Spleen (tissue), 11 donors: Measurements from ENCODE around the gene NMUR1. TPM values are rescaled to one million over a fixed set of nuclear protein-coding genes. Genes with fewer than 3 reads are reported as not detected.

Experiments used
- DNase-seq: peaks from one replicate; pipeline ENCODE4 v3.0.0-alpha.2; 2020
- H3K27ac ChIP-seq, 8 donors: fragments of 200-600 bp; sonication (generic) in 7 of 8; 1 replicate in 4 of 8; 2 replicates in 4 of 8; pipeline versions ENCODE4 v1.5.0 to v1.8.0; 2016 to 2021; ENCODE audit warnings: inconsistent platforms in 4 of 8, mild to moderate bottlenecking in 4 of 8, moderate library complexity in 1 of 8
- H3K27me3 ChIP-seq, 7 donors: fragments of 200-600 bp; sonication (generic) in 6 of 7; replicated peaks in 1 of 7; 1 replicate in 4 of 7; 2 replicates in 3 of 7; pipeline versions ENCODE4 v1.5.0 to v1.8.0; 2016 to 2021; ENCODE audit warnings: inconsistent platforms in 3 of 7, mild to moderate bottlenecking in 1 of 7
- H3K36me3 ChIP-seq, 6 donors: fragments of 200-600 bp; sonication (generic) in 5 of 6; 1 replicate in 4 of 6; 2 replicates in 2 of 6; pipeline versions ENCODE4 v1.5.0 to v1.8.0; 2016 to 2021; ENCODE audit warnings: inconsistent platforms in 2 of 6
- H3K4me1 ChIP-seq, 6 donors: fragments of 200-600 bp; sonication (generic) in 5 of 6; 1 replicate in 3 of 6; 2 replicates in 3 of 6; pipeline versions ENCODE4 v1.5.0 to v1.8.0; 2016 to 2021; ENCODE audit warnings: inconsistent platforms in 3 of 6
- H3K4me3 ChIP-seq, 8 donors: fragments of 200-600 bp; sonication (generic) in 7 of 8; 1 replicate in 4 of 8; 2 replicates in 4 of 8; pipeline versions ENCODE4 v1.5.0 to v1.8.0; 2016 to 2021; ENCODE audit warnings: inconsistent platforms in 4 of 8, mild to moderate bottlenecking in 4 of 8, moderate library complexity in 2 of 8
- H3K9me3 ChIP-seq, 8 donors: fragments of 200-600 bp; sonication (generic) in 7 of 8; 1 replicate in 4 of 8; 2 replicates in 4 of 8; pipeline versions ENCODE4 v1.5.0 to v1.8.0; 2016 to 2021; ENCODE audit warnings: inconsistent platforms in 4 of 8
- POLR2A ChIP-seq, 3 donors: fragments of 450-650 bp; IDR thresholded peaks; one replicate each; pipeline ENCODE4 v1.5.1; 2017; ENCODE audit warnings: antibody characterized with exemption in 3 of 3, mild to moderate bottlenecking in 1 of 3
- POLR2AphosphoS5 ChIP-seq, 3 donors: sonication (generic); formaldehyde crosslinking; IDR thresholded peaks; one replicate each; pipeline ENCODE4 v1.5.1; 2017; ENCODE audit warnings: antibody characterized with exemption in 3 of 3
- WGBS, 5 donors: extraction: QIAGEN DNeasy Blood & Tissue Kit in 3 of 5; methylation state at CpG; one replicate each; pipeline versions ENCODE4 v1.1.5 to v1.1.7; 2013 to 2018; 5-methylcytosine and 5-hydroxymethylcytosine counted together
- intact Hi-C: fragments of 100-400 bp; cut with DNase I; formaldehyde crosslinking; loops from one replicate; pipeline ENCODE4 v1.15.0; 2023; ENCODE audit warnings: low total_unique reads
- polyA plus RNA-seq, 3 donors: library from polyadenylated mRNA; stranded (reverse); fragments of 200-250 nt; gene quantifications; one replicate each; pipeline ENCODE4 v1.2.1, GENCODE V29; 2013
- total RNA-seq, 7 donors: library from RNA; depleted of rRNA in 3 of 7; stranded (reverse); fragments of >200 nt in 3 of 7; fragmentation: NEBNext Ultra II Directional in 4 of 7; extraction: Animal tissue kit (Norgen Biotek cat#: 25700) in 4 of 7; gene quantifications; one replicate each; pipeline versions ENCODE4 v1.1.0 to v1.2.1, GENCODE V29; 2016 to 2021
- TF ChIP-seq, protein P1 (sequence below), 11 experiments: fragments of 200-600 bp in 7 of 11; fragments of 450-650 bp in 4 of 11; sonication (generic) in 4 of 11; IDR thresholded peaks in 8 of 11; conservative IDR thresholded peaks in 3 of 11; 1 replicate in 7 of 11; 2 replicates in 4 of 11; pipeline versions ENCODE4 v1.4.0 to v1.8.0; 2016 to 2021; ENCODE audit warnings: antibody characterized with exemption in 11 of 11, inconsistent platforms in 4 of 11, mild to moderate bottlenecking in 1 of 11
- donor health status: healthy with polysubstance abuse.
- donor health status: DM: no; HTN: no; CAD: no; lungs with moderate emphysema.
- donor health status: DM: no; HTN: no; CAD: no.
- donor health status: Bipolar disorder and iron deficiency.
- donor health status: healthy.
- donor health status: DM: no; HTN: no; CAD: no.
- donor health status: DM: yes; HTN: yes; CAD: no.

Gene NMUR1
- total and polyA plus RNA-seq, 10 donors, result 0.32 to 6.2 (median 2.5) TPM

GRCh38 chr2:231554748-231555545 is 24.7 kb upstream of the NMUR1 start:
- H3K9me3 ChIP-seq, result peaks cover 0 to 23% (median 18%) of the 10 kb centered on the region in 8 donors
- peak; percentile 89 for DNase-seq
- intact Hi-C loops, result loop anchor here (5.0 kb wide), 1 partner anchor 38 kb away; no protein-coding TSS in a partner anchor
- peak overlapping the region in 6 of 8 donors; percentile 7 to 50 (median 23) for H3K4me3 ChIP-seq
- H3K27ac ChIP-seq, result peak overlapping the region; percentile 66 to 89 (median 80)
- 23 to 43% (median 32%) methylated on average over 13 to 14 of the region's 14 CpGs for WGBS, 5 donors
- TF ChIP-seq POLR2A (IDR thresholded peaks at IDR 0.05), result no peak
- TF ChIP-seq, protein P1, sequence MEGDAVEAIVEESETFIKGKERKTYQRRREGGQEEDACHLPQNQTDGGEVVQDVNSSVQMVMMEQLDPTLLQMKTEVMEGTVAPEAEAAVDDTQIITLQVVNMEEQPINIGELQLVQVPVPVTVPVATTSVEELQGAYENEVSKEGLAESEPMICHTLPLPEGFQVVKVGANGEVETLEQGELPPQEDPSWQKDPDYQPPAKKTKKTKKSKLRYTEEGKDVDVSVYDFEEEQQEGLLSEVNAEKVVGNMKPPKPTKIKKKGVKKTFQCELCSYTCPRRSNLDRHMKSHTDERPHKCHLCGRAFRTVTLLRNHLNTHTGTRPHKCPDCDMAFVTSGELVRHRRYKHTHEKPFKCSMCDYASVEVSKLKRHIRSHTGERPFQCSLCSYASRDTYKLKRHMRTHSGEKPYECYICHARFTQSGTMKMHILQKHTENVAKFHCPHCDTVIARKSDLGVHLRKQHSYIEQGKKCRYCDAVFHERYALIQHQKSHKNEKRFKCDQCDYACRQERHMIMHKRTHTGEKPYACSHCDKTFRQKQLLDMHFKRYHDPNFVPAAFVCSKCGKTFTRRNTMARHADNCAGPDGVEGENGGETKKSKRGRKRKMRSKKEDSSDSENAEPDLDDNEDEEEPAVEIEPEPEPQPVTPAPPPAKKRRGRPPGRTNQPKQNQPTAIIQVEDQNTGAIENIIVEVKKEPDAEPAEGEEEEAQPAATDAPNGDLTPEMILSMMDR (IDR thresholded peaks at IDR 0.05 in 8 of 11, conservative IDR thresholded peaks at IDR 0.05 in 3 of 11), result no peak
- TF ChIP-seq POLR2AphosphoS5 (IDR thresholded peaks at IDR 0.05), result peak; percentile 38 to 70 (median 70)
- H3K4me1 ChIP-seq, result peaks cover 0 to 54% (median 32%) of the 10 kb centered on the region in 6 donors
- no peaks in the 10 kb centered on the region for H3K36me3 ChIP-seq
- H3K27me3 ChIP-seq, result no peaks in the 10 kb centered on the region

- Histone ChIP-seq H3K36me3 (no peaks in the 10 kb centered on the region), H3K9me3 (peaks cover 0 to 23% (median 18%) of the 10 kb centered on the region in 8 donors), H3K4me1 (peaks cover 0 to 60% (median 34%) of the 10 kb centered on the region in 6 donors), H3K27ac (peak overlapping the region; percentile 66 to 89 (median 80)), H3K4me3 (peak overlapping the region in 6 of 8 donors; percentile 7 to 50 (median 23)), H3K27me3 (no peaks in the 10 kb centered on the region)
- DNase-seq, result no peak
- intact Hi-C loops, result no loop called here
- TF ChIP-seq POLR2A (IDR thresholded peaks at IDR 0.05), result no peak
- TF ChIP-seq, protein P1 (IDR thresholded peaks at IDR 0.05 in 8 of 11, conservative IDR thresholded peaks at IDR 0.05 in 3 of 11), result no peak
- no peak for TF ChIP-seq POLR2AphosphoS5 (IDR thresholded peaks at IDR 0.05)
- 24 to 39% (median 26%) methylated on average over 8 of the region's 8 CpGs for WGBS, 5 donors
These were observed 24.1 kb upstream of the NMUR1 start for GRCh38 chr2:231554327-231554726.

DNA sequence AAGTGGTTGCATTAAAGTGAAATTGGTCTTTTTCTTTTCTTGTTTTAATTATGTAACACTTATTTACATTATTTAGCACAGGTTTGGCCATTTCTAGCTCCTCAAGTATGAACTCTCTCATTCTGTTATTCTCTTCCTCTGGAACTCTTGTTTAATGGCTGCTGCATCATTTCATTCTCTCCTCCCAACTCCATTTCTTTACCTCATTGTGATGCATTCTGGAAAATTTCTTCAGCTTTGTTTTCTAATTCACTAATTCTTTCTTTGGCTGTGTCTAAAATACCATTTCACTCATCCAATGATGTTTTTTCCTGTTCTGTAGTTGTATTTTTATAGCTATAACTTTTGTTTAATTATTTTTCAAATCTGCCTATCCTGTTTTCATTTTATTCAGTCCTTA is 22.5 kb upstream of the NMUR1 start:
- no peak overlapping the region for H3K27ac ChIP-seq
- no peaks in the 10 kb centered on the region for H3K36me3 ChIP-seq
- H3K4me1 ChIP-seq, result peaks cover 0 to 72% (median 33%) of the 10 kb centered on the region in 6 donors
- H3K27me3 ChIP-seq, result no peaks in the 10 kb centered on the region
- peaks cover 0 to 23% (median 18%) of the 10 kb centered on the region in 8 donors for H3K9me3 ChIP-seq
- intact Hi-C loops, result no loop called here
- H3K4me3 ChIP-seq, result no peak overlapping the region
- no peak for DNase-seq
- TF ChIP-seq POLR2AphosphoS5 (IDR thresholded peaks at IDR 0.05), result no peak
- TF ChIP-seq POLR2A (IDR thresholded peaks at IDR 0.05), result no peak
- TF ChIP-seq, protein P1 (IDR thresholded peaks at IDR 0.05 in 8 of 11, conservative IDR thresholded peaks at IDR 0.05 in 3 of 11), result no peak
